ENCODE results near the gene CPTP. TPM values are rescaled to one million over a fixed set of nuclear protein-coding genes. Genes with fewer than 3 reads are reported as not detected.

CPTP gene
- total RNA-seq, 1 experiment from 2014 or later = 14.0 TPM

GRCh38 chr1:1283821-1284220 lies 40.8 kb upstream of the CPTP start:
- no peak overlapping the region for H4K8ac ChIP-seq (replicated peaks; ENCODE audit: insufficient read length, low read depth, low read length)
- no peak overlapping the region for H3K9ac ChIP-seq (ENCODE audit: extremely low read depth, insufficient read length, low read length)
- no peak overlapping the region for H3K18ac ChIP-seq (ENCODE audit: insufficient read length, low read depth, low read length)
- H3K56ac ChIP-seq (ENCODE audit: insufficient read length, low read depth, low read length) = no peak overlapping the region
- H3K23ac ChIP-seq (ENCODE audit: insufficient read length, low read depth, low read length) = no peak overlapping the region
- no peak overlapping the region for H2BK15ac ChIP-seq (ENCODE audit: low read depth, low read length)
- no peak overlapping the region for H2BK20ac ChIP-seq (ENCODE audit: low read depth, low read length, poor library complexity, severe bottlenecking)
- H3K79me2 ChIP-seq (ENCODE audit: insufficient read depth, low read length) = no peaks in the 10 kb centered on the region
- no peak overlapping the region for H2BK5ac ChIP-seq (ENCODE audit: insufficient read length, low read length)
- H4K20me1 ChIP-seq (ENCODE audit: control insufficient read depth, insufficient read depth, insufficient read length) = no peaks in the 10 kb centered on the region
- H3K27ac Mint-ChIP-seq = no peak overlapping the region
- DNase-seq = peak; percentile 60
- H4K5ac ChIP-seq (ENCODE audit: insufficient read length, low read depth, low read length) = no peak overlapping the region
- no peak overlapping the region for H3K4me2 ChIP-seq (ENCODE audit: insufficient read depth, insufficient read length, low read length)
- no peaks in the 10 kb centered on the region for H3K27me3 ChIP-seq (ENCODE audit: insufficient read depth, low read length)
- H3K14ac ChIP-seq (ENCODE audit: insufficient read depth, low read length) = no peak overlapping the region
- no peaks in the 10 kb centered on the region for H3K23me2 ChIP-seq (ENCODE audit: insufficient read length, low read depth, low read length, poor library complexity, severe bottlenecking)
- no peaks in the 10 kb centered on the region for H3K36me3 Mint-ChIP-seq (ENCODE audit: insufficient read depth in 1 of 3, low read depth in 3 of 3)
- H3K4me1 Mint-ChIP-seq = 0 out of 4 replicates have a peak, but pooled peaks cover 0 to 5% of the 10 kb centered on the region in 2 experiments
- no peaks in the 10 kb centered on the region for H3K4me1 ChIP-seq (ENCODE audit: insufficient read depth, low read length)
- peaks cover 0 to 3% of the 10 kb centered on the region in 2 experiments; a peak in 2 of 5 replicates for H3K9me3 Mint-ChIP-seq
- no peak overlapping the region for H3K4me3 Mint-ChIP-seq
- WGBS (ENCODE audit: extremely low coverage, insufficient read length, low lambda C conversion rate) = no CpG with 5 or more reads among the region's 9 CpGs
- no peak overlapping the region for H4K91ac ChIP-seq (ENCODE audit: insufficient read length, low read depth, low read length)
- no peaks in the 10 kb centered on the region for H3K9me3 ChIP-seq (ENCODE audit: control insufficient read depth, low read depth, low read length)
- H2AK5ac ChIP-seq (ENCODE audit: insufficient read length, low read length) = no peak overlapping the region
- no peak for TF ChIP-seq CTCF (conservative IDR thresholded peaks at IDR 0.05)
- H2AFZ ChIP-seq (ENCODE audit: low read length) = no peak overlapping the region
- no peaks in the 10 kb centered on the region for H3K79me1 ChIP-seq (ENCODE audit: insufficient read depth, low read depth, low read length, poor library complexity, severe bottlenecking)
- no peak overlapping the region for H2BK12ac ChIP-seq (ENCODE audit: insufficient read length, low read depth, low read length)
- no peak overlapping the region for H3T11ph ChIP-seq (ENCODE audit: low read length)
- H3K27me3 Mint-ChIP-seq (ENCODE audit: low read depth) = peaks cover 5% of the 10 kb centered on the region
- no peak overlapping the region for H3K4ac ChIP-seq (ENCODE audit: low read depth, low read length)
- no peak overlapping the region for H3K27ac ChIP-seq (ENCODE audit: insufficient read length, low read depth, low read length)
- H2BK120ac ChIP-seq (ENCODE audit: low read depth, low read length, poor library complexity, severe bottlenecking) = no peak overlapping the region
